Thyroid gland (tissue), 4 donors: Measurements from ENCODE around the gene FANCD2. TPM values are rescaled to one million over a fixed set of nuclear protein-coding genes. Genes with fewer than 3 reads are reported as not detected.

Experiments used
- DNase-seq, 2 donors: peaks; one replicate each; pipeline ENCODE4 v3.0.0-alpha.2; 2019
- H3K27ac ChIP-seq, 3 donors: fragments of 200-600 bp; sonication (generic); 1 replicate in 2 of 3; 2 replicates in 1 of 3; pipeline ENCODE4 v1.5.1; 2016 to 2019; ENCODE audit warnings: mild to moderate bottlenecking in 1 of 3, moderate library complexity in 1 of 3
- H3K27me3 ChIP-seq: fragments of 200-600 bp; sonication (generic); one replicate; pipeline ENCODE4 v1.5.1; 2019
- H3K36me3 ChIP-seq, 2 donors: fragments of 200-600 bp; sonication (generic); one replicate each; pipeline ENCODE4 v1.5.1; 2016 to 2019
- H3K4me1 ChIP-seq, 2 donors: fragments of 200-600 bp; sonication (generic); one replicate each; pipeline ENCODE4 v1.5.1; 2017 to 2019
- H3K4me3 ChIP-seq, 3 donors: fragments of 200-600 bp; sonication (generic); replicated peaks in 1 of 3; 1 replicate in 2 of 3; 2 replicates in 1 of 3; pipeline ENCODE4 v1.5.1; 2016; ENCODE audit warnings: mild to moderate bottlenecking in 1 of 3
- H3K9me3 ChIP-seq: fragments of 200-600 bp; sonication (generic); one replicate; pipeline ENCODE4 v1.5.1; 2017
- CTCF ChIP-seq, 6 experiments: fragments of 200-600 bp in 3 of 6; fragments of 450-650 bp in 3 of 6; sonication (generic) in 3 of 6; IDR thresholded peaks; one replicate each; pipeline ENCODE4 v1.5.1; 2016 to 2019; ENCODE audit warnings: antibody characterized with exemption in 6 of 6, mild to moderate bottlenecking in 2 of 6, inconsistent platforms in 1 of 6, moderate library complexity in 1 of 6
- POLR2A ChIP-seq, 2 donors: fragments of 450-650 bp; IDR thresholded peaks; one replicate each; pipeline ENCODE4 v1.6.1; 2017; ENCODE audit warnings: antibody characterized with exemption in 2 of 2, mild to moderate bottlenecking in 2 of 2, moderate library complexity in 1 of 2
- WGBS, 2 donors: methylation state at CpG; one replicate each; pipeline ENCODE4 v1.1.5; 2017; 5-methylcytosine and 5-hydroxymethylcytosine counted together
- intact Hi-C: fragments of 100-400 bp; cut with DNase I; formaldehyde crosslinking; loops from one replicate; pipeline ENCODE4 v1.15.1; 2023
- total RNA-seq, 4 donors: library from RNA; depleted of rRNA; stranded (reverse); fragments of >200 nt; gene quantifications; one replicate each; pipeline ENCODE4 v1.2.3, GENCODE V29; 2016

Gene FANCD2
- total RNA-seq, 4 donors from 2014 or later: 2.0 to 7.9 (median 4.4) TPM

- intact Hi-C loops: no loop called here
- 11 to 28% methylated on average over 6 to 22 of the region's 23 CpGs for WGBS, 2 donors
- Histone ChIP-seq H3K4me3 (peak overlapping the region in 2 of 3 donors; percentile 18 to 29), H3K36me3 (no peaks in the 10 kb centered on the region), H3K4me1 (peaks cover 31 to 50% of the 10 kb centered on the region in 2 donors), H3K9me3 (no peaks in the 10 kb centered on the region), H3K27ac (peak overlapping the region in 2 of 3 donors; percentile 28 to 69), H3K27me3 (no peaks in the 10 kb centered on the region)
- TF ChIP-seq CTCF (IDR thresholded peaks at IDR 0.05) (no peak), POLR2A (IDR thresholded peaks at IDR 0.05) (peak in 1 of 2 donors; percentile 64)
- DNase-seq: peak; percentile 88
Observed at GRCh38 chr3:10008588-10009344, 17.5 kb upstream of the FANCD2 start.

GRCh38 chr3:10010421-10010877 lies 15.8 kb upstream of the FANCD2 start:
- 4 to 13% methylated on average over 4 to 5 of the region's 9 CpGs for WGBS, 2 donors
- Histone ChIP-seq H3K27ac (peak overlapping the region; percentile 19 to 87 (median 62)), H3K36me3 (no peaks in the 10 kb centered on the region), H3K4me1 (peaks cover 35 to 58% of the 10 kb centered on the region in 2 donors), H3K27me3 (no peaks in the 10 kb centered on the region), H3K9me3 (no peaks in the 10 kb centered on the region), H3K4me3 (peak overlapping the region; percentile 12 to 52 (median 40))
- no peak for TF ChIP-seq CTCF (IDR thresholded peaks at IDR 0.05)
- TF ChIP-seq POLR2A (IDR thresholded peaks at IDR 0.05): no peak
- intact Hi-C loops: no loop called here
- DNase-seq: no peak

GRCh38 chr3:10010878-10011465 lies 15.3 kb upstream of the FANCD2 start:
- peak overlapping the region; percentile 62 to 87 (median 67) for H3K27ac ChIP-seq
- no peaks in the 10 kb centered on the region for H3K9me3 ChIP-seq
- H3K4me3 ChIP-seq: peak overlapping the region; percentile 12 to 52 (median 40)
- H3K4me1 ChIP-seq: peaks cover 38 to 63% of the 10 kb centered on the region in 2 donors
- peak; percentile 98 for DNase-seq
- WGBS, 2 donors: 0 to 1% methylated on average over 1 to 12 of the region's 51 CpGs
- TF ChIP-seq CTCF (IDR thresholded peaks at IDR 0.05) (no peak), POLR2A (IDR thresholded peaks at IDR 0.05) (peak; percentile 17 to 79)
- no peaks in the 10 kb centered on the region for H3K27me3 ChIP-seq
- intact Hi-C loops: no loop called here
- no peaks in the 10 kb centered on the region for H3K36me3 ChIP-seq

- H3K27me3 ChIP-seq: no peaks in the 10 kb centered on the region
- TF ChIP-seq CTCF (IDR thresholded peaks at IDR 0.05) (no peak), POLR2A (IDR thresholded peaks at IDR 0.05) (no peak)
- DNase-seq: peak in 1 of 2 donors; percentile 22
- intact Hi-C loops: no loop called here
- 41 to 43% methylated on average over 5 of the region's 8 CpGs for WGBS, 2 donors
- H3K4me1 ChIP-seq: peaks cover 45 to 67% of the 10 kb centered on the region in 2 donors
- no peak overlapping the region for H3K4me3 ChIP-seq
- no peaks in the 10 kb centered on the region for H3K9me3 ChIP-seq
- H3K27ac ChIP-seq: peak overlapping the region; percentile 32 to 87 (median 67)
- no peaks in the 10 kb centered on the region for H3K36me3 ChIP-seq
Observed at GRCh38 chr3:10011631-10012030, 14.6 kb upstream of the FANCD2 start.

- Histone ChIP-seq H3K4me1 (peaks cover 46 to 67% of the 10 kb centered on the region in 2 donors), H3K9me3 (no peaks in the 10 kb centered on the region), H3K4me3 (no peak overlapping the region), H3K27ac (no peak overlapping the region), H3K36me3 (no peaks in the 10 kb centered on the region), H3K27me3 (no peaks in the 10 kb centered on the region)
- no peak for TF ChIP-seq CTCF (IDR thresholded peaks at IDR 0.05)
- no peak for TF ChIP-seq POLR2A (IDR thresholded peaks at IDR 0.05)
- DNase-seq: no peak
- intact Hi-C loops: no loop called here
- WGBS, 2 donors: 97 to 98% methylated on average over 7 of the region's 7 CpGs
Observed at GRCh38 chr3:10012106-10012505, 14.1 kb upstream of the FANCD2 start.
